ENCODE results near the gene FAM120B. TPM values are rescaled to one million over a fixed set of nuclear protein-coding genes. Genes with fewer than 3 reads are reported as not detected.

FAM120B gene
- total RNA-seq, 6 experiments from 2014 or later: 9.5 to 15.7 (median 13.1) TPM

- Histone ChIP-seq H3K4me1 (peaks cover 0 to 7% (median 2%) of the 10 kb centered on the region in 4 donors), H3K36me3 (no peaks in the 10 kb centered on the region), H3K4me3 (no peak overlapping the region), H3K27me3 (no peaks in the 10 kb centered on the region), H3K27ac (no peak overlapping the region), H3K9me3 (no peaks in the 10 kb centered on the region)
- 78% methylated on average over 18 of the region's 32 CpGs for WGBS (ENCODE audit: insufficient coverage, low coverage, low lambda C conversion rate, missing lambda C conversion rate)
- TF ChIP-seq CTCF (IDR thresholded peaks at IDR 0.05): no peak
- no peak for TF ChIP-seq POLR2A (IDR thresholded peaks at IDR 0.05)
- DNase-seq (peak in 2 of 3 donors; percentile 65 to 78), ATAC-seq (peak; percentile 38 to 69 (median 48))
- intact Hi-C loops (cut with DNase I): no loop called here
These were observed 34.7 kb upstream of the FAM120B start for GRCh38 chr6:170271771-170272314.

GRCh38 chr6:170272341-170273065 is 34.1 kb upstream of the FAM120B start:
- 100% methylated on average over 1 of the region's 30 CpGs for WGBS (ENCODE audit: insufficient coverage, low coverage, low lambda C conversion rate, missing lambda C conversion rate)
- no peak overlapping the region for H3K27ac ChIP-seq
- intact Hi-C loops (cut with DNase I): no loop called here
- TF ChIP-seq CTCF (IDR thresholded peaks at IDR 0.05) (no peak), POLR2A (IDR thresholded peaks at IDR 0.05) (no peak)
- peaks cover 0 to 11% (median 2%) of the 10 kb centered on the region in 4 donors for H3K4me1 ChIP-seq
- peak in 1 of 3 donors; percentile 49 for DNase-seq
- H3K4me3 ChIP-seq: no peak overlapping the region
- H3K9me3 ChIP-seq: no peaks in the 10 kb centered on the region
- no peaks in the 10 kb centered on the region for H3K27me3 ChIP-seq
- no peak for ATAC-seq
- H3K36me3 ChIP-seq: no peaks in the 10 kb centered on the region

GRCh38 chr6:170273191-170273590 is 33.4 kb upstream of the FAM120B start:
- Histone ChIP-seq H3K4me1 (peaks cover 0 to 11% (median 2%) of the 10 kb centered on the region in 4 donors), H3K27me3 (no peaks in the 10 kb centered on the region), H3K4me3 (no peak overlapping the region), H3K36me3 (no peaks in the 10 kb centered on the region), H3K9me3 (no peaks in the 10 kb centered on the region), H3K27ac (no peak overlapping the region)
- ATAC-seq: no peak
- intact Hi-C loops (cut with DNase I): no loop called here
- peak in 1 of 3 donors; percentile 29 for DNase-seq
- TF ChIP-seq POLR2A (IDR thresholded peaks at IDR 0.05): no peak
- TF ChIP-seq CTCF (IDR thresholded peaks at IDR 0.05): no peak
- WGBS (ENCODE audit: insufficient coverage, low coverage, low lambda C conversion rate, missing lambda C conversion rate): 96% methylated on average over 17 of the region's 23 CpGs

GRCh38 chr6:170273681-170274080 is 32.9 kb upstream of the FAM120B start:
- WGBS (ENCODE audit: insufficient coverage, low coverage, low lambda C conversion rate, missing lambda C conversion rate): 84% methylated on average over 4 of the region's 7 CpGs
- intact Hi-C loops (cut with DNase I): no loop called here
- no peak overlapping the region for H3K4me3 ChIP-seq
- peaks cover 0 to 11% (median 2%) of the 10 kb centered on the region in 4 donors for H3K4me1 ChIP-seq
- peak in 1 of 3 donors; percentile 31 for DNase-seq
- TF ChIP-seq CTCF (IDR thresholded peaks at IDR 0.05) (no peak), POLR2A (IDR thresholded peaks at IDR 0.05) (no peak)
- no peak overlapping the region for H3K27ac ChIP-seq
- H3K27me3 ChIP-seq: no peaks in the 10 kb centered on the region
- H3K9me3 ChIP-seq: no peaks in the 10 kb centered on the region
- no peaks in the 10 kb centered on the region for H3K36me3 ChIP-seq
- ATAC-seq: no peak
